GM12878 (cell line): ENCODE results near the gene DNAAF3.

Experiments
- BCL11A ChIP-seq: IDR thresholded peaks from 2 replicates; pipeline ENCODE4 v1.6.1; 2011; ENCODE audit warnings: low read depth, low read length
- BHLHE40 ChIP-seq, 2 experiments: fragments of 450-650 bp in 1 of 2; IDR thresholded peaks; 2 replicates each; pipeline ENCODE4 v1.6.1; 2011 to 2017; ENCODE audit warnings: low read depth in 2 of 2, borderline replicate concordance in 1 of 2, improper control_type of control experiment in 1 of 2, low read length in 1 of 2, mild to moderate bottlenecking in 1 of 2
- KAT2A ChIP-seq: conservative IDR thresholded peaks from 2 replicates; pipeline ENCODE4 v1.6.1; 2011; ENCODE audit warnings: low read depth, low read length; ENCODE audit not compliant: control insufficient read depth
- POLR2A ChIP-seq: IDR thresholded peaks from 2 replicates; pipeline ENCODE4 v1.6.1; 2011; ENCODE audit warnings: low read depth, mild to moderate bottlenecking, low read length
- POLR2AphosphoS5 ChIP-seq: IDR thresholded peaks from 2 replicates; pipeline ENCODE4 v1.6.1; 2011; ENCODE audit warnings: mild to moderate bottlenecking, low read length, inconsistent platforms
- RAD21 ChIP-seq: IDR thresholded peaks from 2 replicates; pipeline ENCODE4 v1.6.1; 2011; ENCODE audit warnings: mild to moderate bottlenecking, low read depth, low read length, moderate library complexity; ENCODE audit not compliant: insufficient read depth
- SPI1 ChIP-seq: IDR thresholded peaks from 2 replicates; pipeline ENCODE4 v1.6.1; 2011; ENCODE audit warnings: low read depth, mild to moderate bottlenecking, low read length, moderate library complexity, borderline replicate concordance; ENCODE audit not compliant: insufficient read depth
- SUPT20H ChIP-seq: IDR thresholded peaks from 2 replicates; pipeline ENCODE4 v1.6.1; 2011; ENCODE audit warnings: low read depth, mild to moderate bottlenecking, low read length, moderate library complexity, borderline replicate concordance; ENCODE audit not compliant: control insufficient read depth
- YBX1 ChIP-seq: fragments of 450-650 bp; IDR thresholded peaks from 2 replicates; pipeline ENCODE4 v1.6.1; 2016; ENCODE audit warnings: antibody characterized with exemption
- ZNF217 ChIP-seq: fragments of 450-650 bp; IDR thresholded peaks from 2 replicates; pipeline ENCODE4 v1.6.1; 2017; ENCODE audit warnings: antibody characterized with exemption, mild to moderate bottlenecking
- TF ChIP-seq, protein P1 (sequence below), 3 experiments: IDR thresholded peaks in 2 of 3; conservative IDR thresholded peaks in 1 of 3; 2 replicates each; pipeline ENCODE4 v1.5.1; 2011; ENCODE audit warnings: low read depth in 3 of 3, low read length in 3 of 3, mild to moderate bottlenecking in 3 of 3, control low read depth in 2 of 3, moderate library complexity in 2 of 3, inconsistent platforms in 1 of 3, mixed read lengths in 1 of 3; ENCODE audit not compliant: control insufficient read depth in 2 of 3, insufficient read depth in 1 of 3; ENCODE audit errors: extremely low read depth in 1 of 3
- TF ChIP-seq, protein P2 (sequence below): IDR thresholded peaks from 2 replicates; pipeline ENCODE4 v1.6.1; 2011; ENCODE audit warnings: low read depth, low read length, improper control_type of control experiment, borderline replicate concordance

DNA sequence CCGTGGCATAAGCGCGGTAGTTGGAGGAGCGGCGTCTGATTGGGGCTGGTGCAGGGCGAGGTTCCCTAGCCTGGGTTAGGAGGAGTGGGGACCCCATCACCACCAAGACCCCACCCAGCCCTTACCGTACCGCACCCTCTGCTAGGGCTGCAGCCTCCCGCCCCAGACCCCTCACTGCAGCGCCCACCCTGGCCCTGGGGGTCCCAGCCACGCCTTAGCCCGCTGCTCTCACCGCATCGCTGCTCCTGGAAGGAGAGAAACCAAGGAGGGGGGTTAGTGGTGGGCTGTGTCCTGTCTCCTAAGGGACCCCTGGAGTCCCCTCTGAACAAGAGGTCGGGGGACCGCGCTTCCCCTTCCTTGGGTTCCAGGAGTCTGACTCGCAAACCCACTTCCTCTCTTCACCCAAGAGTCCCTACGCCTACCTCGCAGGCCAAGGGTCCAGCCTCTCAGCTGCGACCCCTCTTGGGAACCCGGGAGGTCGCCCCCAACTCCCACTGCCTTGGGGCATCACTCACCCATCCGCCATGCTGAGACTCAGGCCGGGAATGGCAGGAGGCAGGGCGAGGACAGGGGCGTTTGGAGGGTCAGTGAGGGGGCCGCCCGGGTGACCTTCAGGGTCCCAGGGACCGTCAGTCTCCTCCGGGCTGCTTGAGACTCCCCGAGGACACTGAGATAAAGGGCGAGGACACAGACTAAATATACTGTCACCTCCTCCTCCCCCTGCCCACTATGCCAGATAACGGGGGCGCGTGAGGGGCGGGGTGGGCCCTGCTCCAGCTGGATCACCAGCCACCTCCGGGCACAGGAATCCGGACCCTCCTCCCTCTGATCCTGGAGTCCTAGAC is 9.1 kb downstream of the DNAAF3 start, which contains the start of gene TNNI3:
- TF ChIP-seq KAT2A (no peak), RAD21 (no peak), SUPT20H (no peak), SPI1 (no peak), BCL11A (no peak), POLR2A (no peak), ZNF217 (no peak), POLR2AphosphoS5 (no peak), YBX1 (no peak), BHLHE40 (IDR thresholded peaks at IDR 0.05; ENCODE audit: borderline replicate concordance in 1 of 2, low read depth in 2 of 2, low read length in 1 of 2) (no peak)
- TF ChIP-seq, protein P1, sequence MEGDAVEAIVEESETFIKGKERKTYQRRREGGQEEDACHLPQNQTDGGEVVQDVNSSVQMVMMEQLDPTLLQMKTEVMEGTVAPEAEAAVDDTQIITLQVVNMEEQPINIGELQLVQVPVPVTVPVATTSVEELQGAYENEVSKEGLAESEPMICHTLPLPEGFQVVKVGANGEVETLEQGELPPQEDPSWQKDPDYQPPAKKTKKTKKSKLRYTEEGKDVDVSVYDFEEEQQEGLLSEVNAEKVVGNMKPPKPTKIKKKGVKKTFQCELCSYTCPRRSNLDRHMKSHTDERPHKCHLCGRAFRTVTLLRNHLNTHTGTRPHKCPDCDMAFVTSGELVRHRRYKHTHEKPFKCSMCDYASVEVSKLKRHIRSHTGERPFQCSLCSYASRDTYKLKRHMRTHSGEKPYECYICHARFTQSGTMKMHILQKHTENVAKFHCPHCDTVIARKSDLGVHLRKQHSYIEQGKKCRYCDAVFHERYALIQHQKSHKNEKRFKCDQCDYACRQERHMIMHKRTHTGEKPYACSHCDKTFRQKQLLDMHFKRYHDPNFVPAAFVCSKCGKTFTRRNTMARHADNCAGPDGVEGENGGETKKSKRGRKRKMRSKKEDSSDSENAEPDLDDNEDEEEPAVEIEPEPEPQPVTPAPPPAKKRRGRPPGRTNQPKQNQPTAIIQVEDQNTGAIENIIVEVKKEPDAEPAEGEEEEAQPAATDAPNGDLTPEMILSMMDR (IDR thresholded peaks at IDR 0.05 in 2 of 3, conservative IDR thresholded peaks at IDR 0.05 in 1 of 3; ENCODE audit: control insufficient read depth in 2 of 3, extremely low read depth in 1 of 3, insufficient read depth in 1 of 3, low read depth in 3 of 3, low read length in 3 of 3) = no peak
- TF ChIP-seq, protein P2, sequence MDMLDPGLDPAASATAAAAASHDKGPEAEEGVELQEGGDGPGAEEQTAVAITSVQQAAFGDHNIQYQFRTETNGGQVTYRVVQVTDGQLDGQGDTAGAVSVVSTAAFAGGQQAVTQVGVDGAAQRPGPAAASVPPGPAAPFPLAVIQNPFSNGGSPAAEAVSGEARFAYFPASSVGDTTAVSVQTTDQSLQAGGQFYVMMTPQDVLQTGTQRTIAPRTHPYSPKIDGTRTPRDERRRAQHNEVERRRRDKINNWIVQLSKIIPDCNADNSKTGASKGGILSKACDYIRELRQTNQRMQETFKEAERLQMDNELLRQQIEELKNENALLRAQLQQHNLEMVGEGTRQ = no peak
